OCI-LY1 (cell line): ENCODE results near the gene BEND2.

ENCODE experiments used
- CTCF ChIP-seq: fragments of 200-600 bp; sonication (generic), shearing (Covaris generic); IDR thresholded peaks from 2 replicates; pipeline ENCODE4 v1.5.1; 2017; ENCODE audit warnings: mild to moderate bottlenecking, antibody characterized with exemption, low read length, moderate library complexity, mixed read lengths
- EZH2 ChIP-seq: fragments of 200-600 bp; sonication (generic), shearing (Covaris generic); IDR thresholded peaks from 2 replicates; pipeline ENCODE4 v1.8.0; 2017; ENCODE audit warnings: borderline replicate concordance, mixed run types, mild to moderate bottlenecking, antibody characterized with exemption, low read length, moderate library complexity, mixed read lengths

- no peak for TF ChIP-seq CTCF
- no peak for TF ChIP-seq EZH2
These were observed 47.0 kb downstream of the BEND2 start for GRCh38 chrX:18173494-18174180.
